T-helper 2 cell treated with Interferon-gamma antibody and Interleukin-4, amounts not matched to agents 5 μg/mL and 100 μg/mL, for 36 hours (primary cell): Measurements from ENCODE around the gene GNAT1.

Experiments
- DNase-seq: peaks from one replicate; pipeline ENCODE4 v3.0.0; 2021; ENCODE audit warnings: low spot score
- H3K27ac Mint-ChIP-seq: one replicate; pipeline ENCODE4 v1.8.0; 2021; ENCODE audit warnings: mild to moderate bottlenecking, mixed read lengths
- H3K27me3 Mint-ChIP-seq: one replicate; pipeline ENCODE4 v1.8.0; 2021; ENCODE audit warnings: low read depth, mixed read lengths
- H3K36me3 Mint-ChIP-seq: one replicate; pipeline ENCODE4 v1.8.0; 2021; ENCODE audit warnings: low read depth, mixed read lengths
- H3K4me1 Mint-ChIP-seq: one replicate; pipeline ENCODE4 v1.8.0; 2021; ENCODE audit warnings: low read depth, mixed read lengths
- H3K4me3 Mint-ChIP-seq: one replicate; pipeline ENCODE4 v1.8.0; 2022; ENCODE audit warnings: mild to moderate bottlenecking, moderate library complexity, mixed read lengths
- H3K9me3 Mint-ChIP-seq: one replicate; pipeline ENCODE4 v1.8.0; 2021; ENCODE audit warnings: mixed read lengths

The GNAT1 gene

GRCh38 chr3:50194128-50194902 is 2.9 kb downstream of the GNAT1 start:
- Mint-ChIP-seq H3K9me3 (no peaks in the 10 kb centered on the region), H3K27ac (no peak overlapping the region), H3K4me1 (peaks cover 7% of the 10 kb centered on the region), H3K27me3 (peaks cover 20% of the 10 kb centered on the region), H3K4me3 (peak overlapping the region; percentile 45), H3K36me3 (no peaks in the 10 kb centered on the region)
- DNase-seq = peak; percentile 77

DNA sequence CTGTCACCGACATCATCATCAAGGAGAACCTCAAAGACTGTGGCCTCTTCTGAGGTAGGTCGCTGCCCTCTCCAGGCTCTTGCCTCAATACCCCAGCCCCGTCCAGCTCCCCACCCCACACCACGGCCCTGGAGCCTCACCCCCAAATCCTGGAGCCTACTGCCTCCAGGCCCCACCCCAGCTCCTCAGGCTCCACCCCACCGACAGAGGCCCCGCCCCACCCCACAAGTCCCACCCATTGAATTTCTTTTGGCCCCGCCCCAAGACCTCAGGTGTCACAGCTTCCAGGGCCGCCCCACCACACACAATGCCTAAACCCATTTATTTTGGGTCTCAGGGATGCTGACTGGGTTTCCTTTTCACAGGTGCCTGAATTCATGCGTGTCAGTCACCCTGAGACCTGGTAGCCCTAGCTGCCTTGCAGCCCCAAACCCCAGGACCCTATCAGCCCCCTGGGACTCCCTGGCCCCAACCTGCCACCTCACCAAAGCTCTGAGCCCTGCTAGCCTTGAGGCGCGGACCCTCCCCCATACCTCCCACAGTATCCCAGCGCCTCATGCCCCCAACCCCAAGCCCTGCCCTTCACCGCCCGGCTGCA is 3.6 kb downstream of the GNAT1 start:
- Mint-ChIP-seq H3K27me3 (peaks cover 20% of the 10 kb centered on the region), H3K36me3 (no peaks in the 10 kb centered on the region), H3K4me3 (peak overlapping the region; percentile 45), H3K4me1 (peaks cover 7% of the 10 kb centered on the region), H3K9me3 (no peaks in the 10 kb centered on the region), H3K27ac (no peak overlapping the region)
- no peak for DNase-seq

DNA sequence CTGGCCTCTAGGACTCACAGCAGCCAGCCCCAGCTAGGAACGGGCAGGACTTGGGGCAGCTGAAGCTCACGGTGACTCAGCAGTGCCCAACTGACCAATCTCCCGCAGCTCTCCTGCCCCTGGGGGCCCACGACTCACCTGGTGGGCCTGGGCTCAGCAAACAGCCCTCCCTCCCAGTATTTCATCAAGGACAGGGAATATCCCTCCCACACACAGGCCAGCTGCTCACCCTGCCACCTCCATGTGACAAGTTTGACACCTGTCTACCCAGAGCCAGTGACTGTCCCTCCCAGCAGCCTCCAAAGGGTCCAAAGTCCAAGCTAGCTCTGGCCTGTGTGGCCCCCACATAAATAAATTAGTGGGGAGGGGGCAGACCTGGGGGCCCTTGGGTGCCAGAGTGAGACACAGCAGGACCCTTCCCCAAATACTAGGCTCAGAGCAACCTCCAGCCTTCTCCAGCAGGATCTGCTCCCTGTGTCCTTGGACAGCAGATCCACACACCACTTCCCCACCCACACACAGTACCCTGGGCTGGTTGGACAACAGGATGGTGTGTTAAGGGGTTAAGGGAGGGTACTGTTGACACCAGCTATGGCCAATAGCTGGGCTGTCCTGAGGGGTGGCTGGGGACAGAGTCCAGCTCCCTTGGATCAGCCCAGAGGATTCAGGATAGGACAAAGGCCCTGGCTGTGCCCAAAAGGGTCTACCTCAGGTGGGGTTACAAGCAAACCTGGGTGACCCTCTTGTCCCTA is 4.3 kb downstream of the GNAT1 start:
- Mint-ChIP-seq H3K4me3 (no peak overlapping the region), H3K4me1 (peaks cover 7% of the 10 kb centered on the region)
- no peak for DNase-seq

DNA sequence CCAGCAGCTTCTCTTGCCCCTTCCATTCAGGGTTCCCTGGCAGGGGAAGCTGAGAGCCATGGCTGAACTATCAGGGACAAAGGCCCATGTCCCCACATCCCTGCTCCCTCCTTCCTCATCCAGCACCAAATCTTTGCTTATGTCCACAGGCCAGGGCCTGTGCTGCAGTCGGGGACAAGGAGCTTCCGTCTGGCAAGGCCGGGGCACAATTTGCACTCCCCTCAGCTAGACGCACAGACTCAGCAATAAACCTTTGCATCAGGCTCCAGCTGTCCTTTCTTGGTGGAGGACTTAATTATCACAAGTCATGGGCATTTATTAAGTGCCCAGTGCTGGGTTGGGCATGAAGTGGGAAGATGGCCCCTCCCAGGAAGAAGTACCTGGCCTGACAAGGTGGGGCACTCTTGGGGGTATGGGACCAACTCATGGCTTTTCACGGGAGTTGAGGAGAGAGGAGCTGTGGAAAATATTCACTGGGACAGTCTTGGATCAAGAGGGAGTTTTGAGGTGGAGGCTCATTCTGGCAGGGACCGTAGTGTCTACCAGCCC is 4.9 kb downstream of the GNAT1 start:
- no peak overlapping the region for H3K4me3 Mint-ChIP-seq
- H3K27me3 Mint-ChIP-seq = peaks cover 24% of the 10 kb centered on the region

More for the DNA sequence above, 4.3 kb downstream of the GNAT1 start:
- Mint-ChIP-seq H3K27me3 (peaks cover 22% of the 10 kb centered on the region), H3K9me3 (no peaks in the 10 kb centered on the region), H3K36me3 (no peaks in the 10 kb centered on the region), H3K27ac (no peak overlapping the region)

DNA sequence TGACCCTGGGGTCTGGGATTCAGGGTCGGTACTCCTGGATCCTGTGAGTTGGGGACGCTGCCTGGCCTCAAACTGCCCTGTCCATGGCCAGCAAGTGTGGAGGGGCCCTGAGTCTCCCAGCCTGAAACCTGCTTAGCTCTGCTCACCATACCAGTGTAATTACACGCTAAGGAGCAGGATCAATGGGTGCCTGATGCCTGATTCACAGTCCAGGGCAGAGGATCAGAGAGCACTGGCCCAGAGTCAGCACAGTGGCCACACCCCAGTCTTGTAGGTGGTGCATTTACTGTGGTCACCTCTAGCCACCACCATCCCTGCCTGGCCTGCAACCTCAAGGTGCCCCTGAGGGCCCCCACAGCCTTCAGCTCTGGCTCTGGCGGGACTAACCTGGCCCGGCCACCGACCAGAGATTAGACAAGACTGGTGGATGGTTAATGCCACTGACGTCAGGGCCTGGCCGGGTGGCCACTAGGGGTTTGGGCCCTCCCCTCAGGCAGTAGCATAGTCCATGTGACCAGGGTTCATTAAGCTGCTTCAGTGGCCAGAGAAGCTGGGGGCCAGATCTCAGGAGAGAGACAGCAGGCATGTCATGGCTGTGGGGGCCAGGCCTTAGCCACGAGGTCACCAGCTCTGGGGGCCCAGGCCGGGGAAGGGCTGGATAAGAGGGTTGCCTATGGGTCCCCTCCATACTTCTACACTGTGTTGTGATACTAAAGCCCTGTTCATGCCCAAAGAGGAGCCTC is 10.3 kb downstream of the GNAT1 start:
- no peak for DNase-seq
- Mint-ChIP-seq H3K27me3 (peaks cover 37% of the 10 kb centered on the region), H3K36me3 (no peaks in the 10 kb centered on the region), H3K27ac (no peak overlapping the region), H3K4me3 (no peak overlapping the region), H3K4me1 (no peaks in the 10 kb centered on the region), H3K9me3 (no peaks in the 10 kb centered on the region)

More for the DNA sequence above, 4.9 kb downstream of the GNAT1 start:
- no peaks in the 10 kb centered on the region for H3K36me3 Mint-ChIP-seq
- peaks cover 7% of the 10 kb centered on the region for H3K4me1 Mint-ChIP-seq
- H3K9me3 Mint-ChIP-seq = no peaks in the 10 kb centered on the region
- H3K27ac Mint-ChIP-seq = no peak overlapping the region
- DNase-seq = no peak

- H3K36me3 Mint-ChIP-seq = no peaks in the 10 kb centered on the region
- H3K27ac Mint-ChIP-seq = no peak overlapping the region
- no peak for DNase-seq
- no peak overlapping the region for H3K4me3 Mint-ChIP-seq
- H3K4me1 Mint-ChIP-seq = no peaks in the 10 kb centered on the region
- no peaks in the 10 kb centered on the region for H3K9me3 Mint-ChIP-seq
- peaks cover 41% of the 10 kb centered on the region for H3K27me3 Mint-ChIP-seq
These were observed 11.1 kb downstream of the GNAT1 start for GRCh38 chr3:50202353-50203112.

GRCh38 chr3:50203113-50203808 is 11.9 kb downstream of the GNAT1 start:
- no peak overlapping the region for H3K27ac Mint-ChIP-seq
- no peaks in the 10 kb centered on the region for H3K36me3 Mint-ChIP-seq
- H3K9me3 Mint-ChIP-seq = no peaks in the 10 kb centered on the region

GRCh38 chr3:50203809-50204803 is 12.7 kb downstream of the GNAT1 start:
- no peak for DNase-seq
- H3K36me3 Mint-ChIP-seq = no peaks in the 10 kb centered on the region
- H3K9me3 Mint-ChIP-seq = no peaks in the 10 kb centered on the region
- H3K4me3 Mint-ChIP-seq = no peak overlapping the region
- no peak overlapping the region for H3K27ac Mint-ChIP-seq
- H3K4me1 Mint-ChIP-seq = no peaks in the 10 kb centered on the region
- H3K27me3 Mint-ChIP-seq = peaks cover 51% of the 10 kb centered on the region

More at GRCh38 chr3:50203113-50203808, 11.9 kb downstream of the GNAT1 start:
- H3K27me3 Mint-ChIP-seq = peaks cover 47% of the 10 kb centered on the region
- no peaks in the 10 kb centered on the region for H3K4me1 Mint-ChIP-seq
- no peak for DNase-seq
- no peak overlapping the region for H3K4me3 Mint-ChIP-seq

DNA sequence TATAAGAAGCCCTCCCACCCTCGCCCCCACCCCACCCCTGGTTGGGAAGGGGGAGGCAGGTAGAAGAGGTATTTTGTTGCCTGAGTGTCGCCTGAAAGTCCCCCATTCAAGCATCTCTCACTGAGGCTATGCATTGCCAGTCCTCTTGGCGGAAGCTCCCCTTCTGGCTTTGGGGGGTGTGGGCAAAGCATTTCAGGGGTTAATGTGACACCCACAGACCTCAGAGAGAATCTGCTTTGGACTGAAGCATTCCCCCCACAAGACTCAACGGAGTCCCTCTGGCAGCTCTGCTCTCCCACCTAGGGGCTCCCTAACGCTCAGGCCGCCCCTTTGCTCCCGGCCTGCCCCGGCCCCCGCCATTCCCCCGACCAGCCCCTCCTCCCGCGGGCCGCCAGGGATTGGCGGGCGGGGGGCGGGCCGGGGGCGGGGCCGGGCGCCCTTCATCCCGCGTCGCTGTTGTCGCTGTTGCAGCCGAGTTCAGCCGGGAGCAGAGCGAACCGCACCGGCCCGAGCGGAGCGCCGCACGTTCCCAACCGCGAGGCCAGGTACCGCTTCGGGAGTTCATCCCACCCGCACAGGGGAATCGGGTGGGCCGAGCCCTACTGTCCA is 13.5 kb downstream of the GNAT1 start, which contains the start of gene SLC38A3:
SLC38A3 (plus strand) TSS at position 468 of the 609 bp plus-strand sequence. CDS start 8,929 bp downstream, outside the sequence.
- H3K36me3 Mint-ChIP-seq = no peaks in the 10 kb centered on the region
- peaks cover 51% of the 10 kb centered on the region for H3K27me3 Mint-ChIP-seq
- H3K4me3 Mint-ChIP-seq = peak within 1 kb of the TSS; percentile 21
- DNase-seq = no peak
- H3K27ac Mint-ChIP-seq = no peak within 1 kb of the TSS
- no peaks in the 10 kb centered on the region for H3K4me1 Mint-ChIP-seq
- no peaks in the 10 kb centered on the region for H3K9me3 Mint-ChIP-seq

GRCh38 chr3:50205413-50206276 is 14.2 kb downstream of the GNAT1 start:
- Mint-ChIP-seq H3K4me1 (no peaks in the 10 kb centered on the region), H3K27me3 (peaks cover 51% of the 10 kb centered on the region), H3K9me3 (no peaks in the 10 kb centered on the region), H3K36me3 (no peaks in the 10 kb centered on the region), H3K27ac (no peak overlapping the region), H3K4me3 (peak overlapping the region; percentile 21)
- peak; percentile 24 for DNase-seq
